ENCODE data around the gene OR10A4. TPM values are rescaled to one million over a fixed set of nuclear protein-coding genes. Genes with fewer than 3 reads are reported as not detected.

The OR10A4 gene
- total and polyA plus RNA-seq, 2 donors (not counting 1 experiment from before 2014, with no cell fraction given) = not detected

DNA sequence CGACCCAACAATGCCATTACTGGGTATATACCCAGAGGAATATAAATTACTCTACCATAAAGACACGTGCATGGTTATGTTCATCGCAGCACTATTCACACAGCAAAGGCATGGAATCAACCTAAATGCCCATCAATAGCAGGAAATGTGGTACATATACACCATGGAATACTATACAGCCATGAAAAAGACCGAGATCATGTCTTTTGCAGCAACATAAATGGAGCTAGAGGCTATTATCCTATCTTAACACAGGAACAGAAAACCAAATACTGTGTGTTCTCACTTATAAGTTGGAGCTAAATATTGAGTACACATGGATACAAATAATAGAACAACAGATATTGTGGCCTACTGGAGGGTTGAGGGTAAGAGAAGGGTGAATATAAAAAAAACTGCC is 12.4 kb downstream of the OR10A4 start:
- ChIA-PET POLR2A (no interaction called here), CTCF (no interaction called here)
- Histone ChIP-seq H3K27ac (ENCODE audit: low read length in 2 of 2) (no peak overlapping the region), H3K4me3 (ENCODE audit: control extremely low read depth in 1 of 5, extremely low read depth in 1 of 5, insufficient read depth in 1 of 5, low read depth in 2 of 5, low read length in 4 of 5) (no peak overlapping the region), H2AFZ (ENCODE audit: insufficient read depth, low read depth, low read length, poor library complexity, severe bottlenecking) (no peak overlapping the region), H3K36me3 (replicated peaks in 1 of 2; ENCODE audit: control extremely low read depth in 1 of 2, control insufficient read depth in 1 of 2, extremely low read depth in 1 of 2, insufficient read depth in 2 of 2, low read length in 1 of 2) (no peaks in the 10 kb centered on the region), H3K27me3 (replicated peaks in 1 of 4; ENCODE audit: control extremely low read depth in 1 of 4, control insufficient read depth in 3 of 4, insufficient read depth in 4 of 4, low read length in 3 of 4) (peaks cover 0 to 5% (median 0%) of the 10 kb centered on the region in 4 experiments), H3K4me2 (replicated peaks; ENCODE audit: low read depth, low read length, poor library complexity, severe bottlenecking) (no peak overlapping the region), H3K79me2 (ENCODE audit: control insufficient read depth, insufficient read depth, low read length) (no peaks in the 10 kb centered on the region), H4K20me1 (ENCODE audit: control insufficient read depth, insufficient read depth, low read length, poor library complexity, severe bottlenecking) (no peaks in the 10 kb centered on the region), H3K9me3 (ENCODE audit: control extremely low read depth in 1 of 3, control insufficient read depth in 2 of 3, insufficient read depth in 1 of 3, low read length in 2 of 3) (peaks cover 2 to 4% (median 2%) of the 10 kb centered on the region in 3 donors), H3K4me1 (ENCODE audit: control insufficient read depth in 2 of 2, insufficient read depth in 2 of 2, low read length in 2 of 2) (no peaks in the 10 kb centered on the region), H3K9ac (ENCODE audit: low read length) (no peak overlapping the region)
- no peak for DNase-seq
- peaks cover 5% of the 10 kb centered on the region for H3K27me3 Mint-ChIP-seq
- H3K9me3 Mint-ChIP-seq (ENCODE audit: insufficient read depth) = no peaks in the 10 kb centered on the region
- H3K4me3 Mint-ChIP-seq = no peak overlapping the region
- TF ChIP-seq, protein P1, sequence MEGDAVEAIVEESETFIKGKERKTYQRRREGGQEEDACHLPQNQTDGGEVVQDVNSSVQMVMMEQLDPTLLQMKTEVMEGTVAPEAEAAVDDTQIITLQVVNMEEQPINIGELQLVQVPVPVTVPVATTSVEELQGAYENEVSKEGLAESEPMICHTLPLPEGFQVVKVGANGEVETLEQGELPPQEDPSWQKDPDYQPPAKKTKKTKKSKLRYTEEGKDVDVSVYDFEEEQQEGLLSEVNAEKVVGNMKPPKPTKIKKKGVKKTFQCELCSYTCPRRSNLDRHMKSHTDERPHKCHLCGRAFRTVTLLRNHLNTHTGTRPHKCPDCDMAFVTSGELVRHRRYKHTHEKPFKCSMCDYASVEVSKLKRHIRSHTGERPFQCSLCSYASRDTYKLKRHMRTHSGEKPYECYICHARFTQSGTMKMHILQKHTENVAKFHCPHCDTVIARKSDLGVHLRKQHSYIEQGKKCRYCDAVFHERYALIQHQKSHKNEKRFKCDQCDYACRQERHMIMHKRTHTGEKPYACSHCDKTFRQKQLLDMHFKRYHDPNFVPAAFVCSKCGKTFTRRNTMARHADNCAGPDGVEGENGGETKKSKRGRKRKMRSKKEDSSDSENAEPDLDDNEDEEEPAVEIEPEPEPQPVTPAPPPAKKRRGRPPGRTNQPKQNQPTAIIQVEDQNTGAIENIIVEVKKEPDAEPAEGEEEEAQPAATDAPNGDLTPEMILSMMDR (IDR thresholded peaks at IDR 0.05) = no peak
- TF ChIP-seq EZH2 (IDR thresholded peaks at IDR 0.05; ENCODE audit: borderline replicate concordance, insufficient read depth, low read depth, low read length, poor library complexity, severe bottlenecking) = no peak
- 100% methylated on average over 3 of the region's 4 CpGs for WGBS (ENCODE audit: insufficient coverage)
- intact Hi-C loops (cut with micrococcal nuclease) = no loop called here
- ATAC-seq (ENCODE audit: low read depth) = no peak
- H3K4me1 Mint-ChIP-seq = no peaks in the 10 kb centered on the region
- H3K27ac Mint-ChIP-seq = no peak overlapping the region

GRCh38 chr11:6889835-6890234 is 13.4 kb downstream of the OR10A4 start:
- no peaks in the 10 kb centered on the region for H3K9me3 Mint-ChIP-seq (ENCODE audit: insufficient read depth)
- no peak for DNase-seq
- H3K27ac ChIP-seq (ENCODE audit: low read length in 2 of 2) = no peak overlapping the region
- H3K27me3 ChIP-seq (replicated peaks in 1 of 4; ENCODE audit: control extremely low read depth in 1 of 4, control insufficient read depth in 3 of 4, insufficient read depth in 4 of 4, low read length in 3 of 4) = peaks cover 0 to 5% (median 0%) of the 10 kb centered on the region in 4 experiments
- H2AFZ ChIP-seq (ENCODE audit: insufficient read depth, low read depth, low read length, poor library complexity, severe bottlenecking) = no peak overlapping the region
- no peaks in the 10 kb centered on the region for H3K79me2 ChIP-seq (ENCODE audit: control insufficient read depth, insufficient read depth, low read length)
- no peaks in the 10 kb centered on the region for H3K36me3 ChIP-seq (replicated peaks in 1 of 2; ENCODE audit: control extremely low read depth in 1 of 2, control insufficient read depth in 1 of 2, extremely low read depth in 1 of 2, insufficient read depth in 2 of 2, low read length in 1 of 2)
- peaks cover 3% of the 10 kb centered on the region for H3K27me3 Mint-ChIP-seq
- H3K4me1 ChIP-seq (ENCODE audit: control insufficient read depth in 2 of 2, insufficient read depth in 2 of 2, low read length in 2 of 2) = no peaks in the 10 kb centered on the region
- H3K27ac Mint-ChIP-seq = no peak overlapping the region
- H3K4me3 Mint-ChIP-seq = no peak overlapping the region
- POLR2A ChIA-PET = no interaction called here
- no CpG with 5 or more reads among the region's 1 CpG for WGBS (ENCODE audit: insufficient coverage)
- no peaks in the 10 kb centered on the region for H3K4me1 Mint-ChIP-seq
- H3K4me3 ChIP-seq (ENCODE audit: control extremely low read depth in 1 of 5, extremely low read depth in 1 of 5, insufficient read depth in 1 of 5, low read depth in 2 of 5, low read length in 4 of 5) = no peak overlapping the region
- H3K9me3 ChIP-seq (ENCODE audit: control extremely low read depth in 1 of 3, control insufficient read depth in 2 of 3, insufficient read depth in 1 of 3, low read length in 2 of 3) = peaks cover 2 to 4% (median 2%) of the 10 kb centered on the region in 3 donors
- CTCF ChIA-PET = interaction anchor here (0.6 kb wide), 1 partner anchor 510 kb away, joined by 4 read pairs; no protein-coding TSS in a partner anchor
- intact Hi-C loops (cut with micrococcal nuclease) = no loop called here
- H3K9ac ChIP-seq (ENCODE audit: low read length) = no peak overlapping the region
- H3K4me2 ChIP-seq (replicated peaks; ENCODE audit: low read depth, low read length, poor library complexity, severe bottlenecking) = no peak overlapping the region
- TF ChIP-seq, protein P1 (IDR thresholded peaks at IDR 0.05) = no peak
- TF ChIP-seq EZH2 (IDR thresholded peaks at IDR 0.05; ENCODE audit: borderline replicate concordance, insufficient read depth, low read depth, low read length, poor library complexity, severe bottlenecking) = no peak
- ATAC-seq (ENCODE audit: low read depth) = no peak
- no peaks in the 10 kb centered on the region for H4K20me1 ChIP-seq (ENCODE audit: control insufficient read depth, insufficient read depth, low read length, poor library complexity, severe bottlenecking)
